HFF-Myc (cell line): ENCODE data around the gene M6PR.
A peak's percentile ranks its signal among the peaks of the same experiment; 100 is the strongest.

ENCODE experiments used
- DNase-seq: peaks from one replicate; pipeline ENCODE4 v3.0.0-alpha.2; 2011; ENCODE audit warnings: low read depth; ENCODE audit errors: extremely low read depth
- H3K4me3 ChIP-seq: replicated peaks from 2 replicates; pipeline ENCODE4 v1.5.1; 2011; ENCODE audit warnings: low read depth, mild to moderate bottlenecking, control low read depth, low read length
- CTCF ChIP-seq: IDR thresholded peaks from 2 replicates; pipeline ENCODE4 v1.5.1; 2012; ENCODE audit warnings: mild to moderate bottlenecking, low read depth, low read length, control low read depth; ENCODE audit errors: missing control alignments

Gene M6PR

GRCh38 chr12:8951744-8952143, 2.3 kb upstream of the M6PR start:
- no peak overlapping the region for H3K4me3 ChIP-seq
- TF ChIP-seq CTCF, result no peak
- no peak for DNase-seq

- DNase-seq, result no peak
- H3K4me3 ChIP-seq, result peak overlapping the region; percentile 88
- no peak for TF ChIP-seq CTCF
Observed at GRCh38 chr12:8950702-8951478, 1.4 kb upstream of the M6PR start.

GRCh38 chr12:8950221-8950527, 729 bp upstream of the M6PR start:
- no peak for DNase-seq
- TF ChIP-seq CTCF, result no peak
- peak overlapping the region; percentile 88 for H3K4me3 ChIP-seq

GRCh38 chr12:8948701-8949341, 624 bp downstream of the M6PR start:
- DNase-seq, result no peak
- TF ChIP-seq CTCF, result no peak
- H3K4me3 ChIP-seq, result peak overlapping the region; percentile 88

GRCh38 chr12:8947737-8948136, 1.7 kb downstream of the M6PR start:
- TF ChIP-seq CTCF, result no peak
- peak overlapping the region; percentile 88 for H3K4me3 ChIP-seq
- no peak for DNase-seq

- TF ChIP-seq CTCF, result no peak
- H3K4me3 ChIP-seq, result no peak overlapping the region
- no peak for DNase-seq
Observed at GRCh38 chr12:8946733-8947132, 2.7 kb downstream of the M6PR start.
